ENCODE measurements around the gene GRM8.
A peak's percentile ranks its signal among the peaks of the same experiment; 100 is the strongest.

The GRM8 gene

GRCh38 chr7:127251465-127252376, 1.0 kb downstream of the GRM8 start:
- TF ChIP-seq ZFX (IDR thresholded peaks at IDR 0.05) (no peak), CTCF (conservative IDR thresholded peaks at IDR 0.05) (no peak)

GRCh38 chr7:127251036-127251464, 1.7 kb downstream of the GRM8 start:
- H3K27ac ChIP-seq, result no peak overlapping the region
- TF ChIP-seq CTCF (conservative IDR thresholded peaks at IDR 0.05), result no peak
- no peak for TF ChIP-seq ZFX (IDR thresholded peaks at IDR 0.05)

More at GRCh38 chr7:127251465-127252376, 1.0 kb downstream of the GRM8 start:
- no peak overlapping the region for H3K27ac ChIP-seq

- no peak for TF ChIP-seq ZFX (IDR thresholded peaks at IDR 0.05)
- peak; percentile 26 for TF ChIP-seq CTCF (conservative IDR thresholded peaks at IDR 0.05)
- no peak overlapping the region for H3K27ac ChIP-seq
These were observed 2.3 kb downstream of the GRM8 start for GRCh38 chr7:127250312-127251035.

- TF ChIP-seq ZFX (IDR thresholded peaks at IDR 0.05) (no peak), CTCF (conservative IDR thresholded peaks at IDR 0.05) (no peak)
- H3K27ac ChIP-seq, result no peak overlapping the region
These were observed 7.1 kb downstream of the GRM8 start for GRCh38 chr7:127245607-127246006.

GRCh38 chr7:127245002-127245401, 7.7 kb downstream of the GRM8 start:
- H3K27ac ChIP-seq, result no peak overlapping the region

GRCh38 chr7:127239814-127240213, 12.9 kb downstream of the GRM8 start:
- H3K27ac ChIP-seq, result no peak overlapping the region
- TF ChIP-seq ZFX (IDR thresholded peaks at IDR 0.05), result no peak
- TF ChIP-seq CTCF (conservative IDR thresholded peaks at IDR 0.05), result peak; percentile 66

More at GRCh38 chr7:127245002-127245401, 7.7 kb downstream of the GRM8 start:
- TF ChIP-seq CTCF (conservative IDR thresholded peaks at IDR 0.05) (no peak), ZFX (IDR thresholded peaks at IDR 0.05) (no peak)

- no peak overlapping the region for H3K27ac ChIP-seq
- TF ChIP-seq CTCF (conservative IDR thresholded peaks at IDR 0.05) (no peak), ZFX (IDR thresholded peaks at IDR 0.05) (no peak)
These were observed 19.1 kb downstream of the GRM8 start for GRCh38 chr7:127233630-127234029.
